C4-2B (cell line): ENCODE measurements around the gene ITGB5.

ENCODE experiments used
- CTCF ChIP-seq: fragments of 450-650 bp; conservative IDR thresholded peaks from 2 replicates; pipeline ENCODE4 v1.5.1; 2017; ENCODE audit warnings: mild to moderate bottlenecking
- ZFX ChIP-seq: fragments of 450-650 bp; IDR thresholded peaks from 2 replicates; pipeline ENCODE4 v1.6.1; 2017

GRCh38 chr3:124918524-124918923 is 31.4 kb upstream of the ITGB5 start:
- TF ChIP-seq CTCF (no peak), ZFX (no peak)
